ENCODE measurements around the gene ZNF709.
"Not testable (repeated sequence)": the region's sequence is repeated elsewhere in the genome, so short reads cannot be mapped to it uniquely, and the experiment has no call there.

Gene ZNF709

GRCh38 chr19:12450844-12451243, 33.8 kb downstream of the ZNF709 start:
- TF ChIP-seq CTCF (conservative IDR thresholded peaks at IDR 0.05; ENCODE audit: low read depth, low read length): no peak
- H3K4me3 ChIP-seq (ENCODE audit: low read length): no peak overlapping the region
- DNase-seq (ENCODE audit: low read depth): no peak

- no peak for TF ChIP-seq CTCF (conservative IDR thresholded peaks at IDR 0.05; ENCODE audit: low read depth, low read length)
- no peak for DNase-seq (ENCODE audit: low read depth)
- H3K4me3 ChIP-seq (ENCODE audit: low read length): no peak overlapping the region
Measured at GRCh38 chr19:12448808-12449207, 35.8 kb downstream of the ZNF709 start.

GRCh38 chr19:12440541-12441316, 43.9 kb downstream of the ZNF709 start, which contains the start of gene ZNF443:
Gene ZNF443 (minus strand): TSS chr19:12441021. CDS start chr19:12440914, 107 bp downstream.
- peak; percentile 88 for DNase-seq (ENCODE audit: low read depth)
- peak within 1 kb of the TSS; percentile 75 for H3K4me3 ChIP-seq (ENCODE audit: low read length)
- TF ChIP-seq CTCF (conservative IDR thresholded peaks at IDR 0.05; ENCODE audit: low read depth, low read length): no peak

- DNase-seq (ENCODE audit: low read depth): peak; percentile 1
- H3K4me3 ChIP-seq (ENCODE audit: low read length): peak overlapping the region; percentile 75
Measured at GRCh38 chr19:12439686-12440540, 44.7 kb downstream of the ZNF709 start.

GRCh38 chr19:12430726-12431299, 53.8 kb downstream of the ZNF709 start:
- not testable (repeated sequence) for H3K4me3 ChIP-seq (ENCODE audit: low read length); DNase-seq (ENCODE audit: low read depth)

- no peak overlapping the region for H3K4me3 ChIP-seq (ENCODE audit: low read length)
- no peak for DNase-seq (ENCODE audit: low read depth)
- TF ChIP-seq CTCF (conservative IDR thresholded peaks at IDR 0.05; ENCODE audit: low read depth, low read length): no peak
Measured at GRCh38 chr19:12425888-12426274, 58.7 kb downstream of the ZNF709 start.

- no peak overlapping the region for H3K4me3 ChIP-seq (ENCODE audit: low read length)
- TF ChIP-seq CTCF (conservative IDR thresholded peaks at IDR 0.05; ENCODE audit: low read depth, low read length): no peak
- DNase-seq (ENCODE audit: low read depth): no peak
Measured at GRCh38 chr19:12425236-12425887, 59.3 kb downstream of the ZNF709 start.

GRCh38 chr19:12417273-12417672, 67.3 kb downstream of the ZNF709 start:
- not testable (repeated sequence) for DNase-seq (ENCODE audit: low read depth)

More at GRCh38 chr19:12417273-12417672, 67.3 kb downstream of the ZNF709 start:
- not testable (repeated sequence) for H3K4me3 ChIP-seq (ENCODE audit: low read length)

Data from retinal pigment epithelial cell (primary cell).